Prostate gland (tissue), 2 donors: ENCODE data around the gene PHF12. TPM values are rescaled to one million over a fixed set of nuclear protein-coding genes. Genes with fewer than 3 reads are reported as not detected.

Experiments
- DNase-seq: peaks from one replicate; pipeline ENCODE4 v3.0.0-alpha.2; 2019; ENCODE audit warnings: low spot score
- H3K27ac ChIP-seq, 2 donors: fragments of 200-600 bp; sonication (generic); 2 replicates each; pipeline ENCODE4 v1.5.1; 2017 to 2019
- H3K27me3 ChIP-seq: fragments of 200-600 bp; sonication (generic); replicated peaks from 2 replicates; pipeline ENCODE4 v1.5.1; 2019; ENCODE audit not compliant: insufficient read depth
- H3K36me3 ChIP-seq, 2 donors: fragments of 200-600 bp; sonication (generic); 1 replicate in 1 of 2; 2 replicates in 1 of 2; pipeline versions ENCODE4 v1.5.1 to v1.8.1; 2017 to 2019
- H3K4me1 ChIP-seq: fragments of 200-600 bp; sonication (generic); replicated peaks from 2 replicates; pipeline ENCODE4 v1.5.1; 2019
- H3K4me3 ChIP-seq, 2 donors: fragments of 200-600 bp; sonication (generic); 2 replicates each; pipeline ENCODE4 v1.5.1; 2017 to 2019
- H3K9me3 ChIP-seq: fragments of 200-600 bp; sonication (generic); 2 replicates; pipeline ENCODE4 v1.5.1; 2017
- CTCF ChIP-seq, 4 experiments: fragments of 200-600 bp in 2 of 4; fragments of 450-650 bp in 2 of 4; sonication (generic) in 2 of 4; IDR thresholded peaks; 1 replicate in 3 of 4; 2 replicates in 1 of 4; pipeline ENCODE4 v1.5.1; 2016 to 2019; ENCODE audit warnings: antibody characterized with exemption in 4 of 4, mild to moderate bottlenecking in 2 of 4, moderate library complexity in 2 of 4
- POLR2A ChIP-seq: fragments of 450-650 bp; IDR thresholded peaks from one replicate; pipeline ENCODE4 v1.6.1; 2016; ENCODE audit warnings: antibody characterized with exemption, mild to moderate bottlenecking
- POLR2AphosphoS5 ChIP-seq: sonication (generic); formaldehyde crosslinking; IDR thresholded peaks from one replicate; pipeline ENCODE4 v1.6.1; 2017; ENCODE audit warnings: antibody characterized with exemption
- WGBS: methylation state at CpG from one replicate; pipeline ENCODE4 v1.1.5; 2018; 5-methylcytosine and 5-hydroxymethylcytosine counted together
- intact Hi-C: fragments of 100-400 bp; cut with DNase I; formaldehyde crosslinking; loops from one replicate; pipeline ENCODE4 v1.14.2; 2022
- total RNA-seq, 2 donors: library from RNA; depleted of rRNA; stranded (reverse); fragments of >200 nt; gene quantifications; one replicate each; pipeline ENCODE4 v1.1.0, GENCODE V29; 2016

Gene PHF12
- total RNA-seq, 2 donors from 2014 or later, result 74.9 to 112 TPM

GRCh38 chr17:28989028-28989427 lies 37.7 kb upstream of the PHF12 start:
- Histone ChIP-seq H3K36me3 (no peaks in the 10 kb centered on the region), H3K27ac (no peak overlapping the region), H3K4me3 (no peak overlapping the region), H3K4me1 (peaks cover 18% of the 10 kb centered on the region), H3K27me3 (no peaks in the 10 kb centered on the region), H3K9me3 (no peaks in the 10 kb centered on the region)
- intact Hi-C loops, result no loop called here
- DNase-seq, result no peak
- TF ChIP-seq POLR2A, result no peak
- TF ChIP-seq CTCF (IDR thresholded peaks at IDR 0.05), result no peak
- TF ChIP-seq POLR2AphosphoS5, result no peak

DNA sequence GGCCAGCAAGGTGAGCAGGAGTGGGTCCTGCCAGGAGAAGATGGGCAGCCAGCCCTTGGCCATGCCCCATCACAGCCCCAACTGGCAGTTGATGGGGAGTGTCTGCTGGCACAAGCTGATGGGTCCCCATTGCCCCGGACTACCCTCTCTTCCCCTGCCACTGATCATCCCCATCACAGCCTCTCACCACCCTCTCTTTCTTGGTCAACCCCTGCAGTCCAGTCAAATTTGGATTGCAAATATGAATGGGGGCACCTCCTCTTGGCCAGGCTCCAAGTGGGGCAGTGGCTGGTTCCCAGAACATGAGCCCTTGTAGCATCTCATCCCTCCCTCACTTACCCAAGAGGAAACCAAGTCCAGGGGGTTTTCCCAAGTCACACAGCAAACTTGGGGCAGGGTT lies 37.2 kb upstream of the PHF12 start:
- no peak for DNase-seq
- peaks cover 18% of the 10 kb centered on the region for H3K4me1 ChIP-seq
- H3K27ac ChIP-seq, result no peak overlapping the region
- no peaks in the 10 kb centered on the region for H3K36me3 ChIP-seq
- intact Hi-C loops, result no loop called here
- no peak for TF ChIP-seq CTCF (IDR thresholded peaks at IDR 0.05)
- TF ChIP-seq POLR2AphosphoS5, result no peak
- TF ChIP-seq POLR2A, result no peak
- no peak overlapping the region for H3K4me3 ChIP-seq
- no peaks in the 10 kb centered on the region for H3K27me3 ChIP-seq
- 83% methylated on average over 1 of the region's 1 CpG for WGBS
- no peaks in the 10 kb centered on the region for H3K9me3 ChIP-seq

DNA sequence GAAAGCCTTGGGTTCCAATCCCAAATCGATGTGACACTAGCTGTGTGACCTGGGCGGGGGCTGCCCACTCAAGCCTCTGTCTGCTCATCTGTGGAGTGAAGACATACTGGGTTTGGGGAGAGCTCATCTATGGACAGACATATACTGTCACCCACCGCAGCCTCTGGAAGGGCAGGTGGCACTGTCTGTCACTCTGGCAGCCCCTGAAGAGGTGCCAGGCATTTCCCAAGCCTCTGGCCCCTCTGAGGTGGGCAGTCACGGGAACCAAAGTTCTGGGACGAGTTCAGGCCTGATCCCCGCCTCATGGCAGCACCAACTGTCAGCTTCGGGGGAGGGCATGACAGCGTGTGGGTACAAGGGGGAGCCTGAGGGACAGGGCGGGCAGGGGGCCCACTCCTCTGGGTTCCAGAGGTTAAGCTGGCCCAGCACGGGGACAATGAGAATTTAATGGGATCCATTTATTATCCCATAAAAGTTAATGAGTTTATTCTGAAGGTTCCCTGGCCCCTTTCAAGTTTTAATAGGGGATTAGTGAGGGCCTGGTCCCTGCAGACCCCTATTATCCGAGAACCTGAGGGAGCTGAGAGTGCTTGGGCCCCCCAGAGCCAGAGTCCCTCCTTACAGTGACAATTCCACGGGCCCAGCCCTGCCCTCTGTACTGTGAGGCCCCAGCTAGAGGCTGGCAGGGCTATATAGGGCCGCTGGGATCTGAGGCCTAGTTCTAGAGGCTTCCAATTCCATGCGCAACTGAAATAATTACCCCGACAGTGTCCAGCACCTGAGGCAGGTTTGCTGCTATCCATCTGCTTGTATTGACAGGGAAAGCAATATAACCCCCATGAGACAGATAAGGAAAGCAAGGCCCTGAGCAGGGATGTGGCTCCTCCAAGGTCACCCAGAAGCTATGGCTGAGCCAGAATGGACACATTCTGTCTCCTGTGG lies 35.7 kb upstream of the PHF12 start:
- intact Hi-C loops, result no loop called here

DNA sequence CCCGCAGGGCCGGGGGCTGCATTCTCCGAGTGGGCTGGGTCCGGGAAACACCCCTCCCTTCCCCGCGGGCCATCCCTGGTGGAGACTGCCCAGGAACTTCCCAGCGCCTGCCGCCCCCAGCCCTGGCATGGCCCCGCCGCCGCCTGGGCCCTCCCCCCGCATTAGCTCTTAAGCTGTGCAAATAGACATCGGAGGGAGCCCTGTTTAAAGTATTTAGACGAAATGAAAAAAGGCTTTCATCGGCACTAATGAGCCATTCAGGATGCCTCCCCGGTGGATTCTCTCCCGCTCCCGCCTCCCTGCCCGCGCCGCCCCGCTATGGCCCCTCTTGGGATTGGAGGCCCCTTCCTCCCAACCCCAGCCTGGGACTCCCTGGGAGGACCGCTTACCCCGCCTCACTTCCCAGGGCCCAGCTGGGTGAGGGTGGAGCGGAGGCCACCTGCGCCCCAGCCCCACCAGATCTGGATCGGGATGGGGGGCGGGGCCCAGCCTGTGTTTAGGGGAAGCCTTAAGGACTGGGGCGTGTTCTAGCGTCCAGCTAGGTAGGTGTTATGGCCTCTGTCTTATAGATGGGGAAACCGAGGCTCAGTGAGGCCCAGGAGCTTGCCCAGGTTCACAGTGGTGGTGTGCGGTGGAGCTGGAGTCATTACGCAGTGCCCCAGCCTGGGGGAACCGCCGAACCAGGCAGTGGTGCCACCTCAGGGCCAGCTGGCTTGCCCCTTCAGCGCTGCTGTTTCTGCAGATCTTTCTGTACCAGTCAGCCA lies 34.8 kb upstream of the PHF12 start:
- Histone ChIP-seq H3K27ac (no peak overlapping the region), H3K4me3 (no peak overlapping the region), H3K9me3 (no peaks in the 10 kb centered on the region), H3K4me1 (peaks cover 18% of the 10 kb centered on the region), H3K36me3 (no peaks in the 10 kb centered on the region), H3K27me3 (no peaks in the 10 kb centered on the region)
- intact Hi-C loops, result no loop called here
- no peak for DNase-seq
- TF ChIP-seq POLR2AphosphoS5, result no peak
- no peak for TF ChIP-seq CTCF (IDR thresholded peaks at IDR 0.05)
- no peak for TF ChIP-seq POLR2A
- WGBS, result 26% methylated on average over 32 of the region's 36 CpGs

More for the DNA sequence above, 35.7 kb upstream of the PHF12 start:
- no peaks in the 10 kb centered on the region for H3K36me3 ChIP-seq
- TF ChIP-seq POLR2AphosphoS5 (no peak), CTCF (IDR thresholded peaks at IDR 0.05) (no peak), POLR2A (no peak)
- H3K27me3 ChIP-seq, result no peaks in the 10 kb centered on the region
- no peak for DNase-seq
- 32% methylated on average over 15 of the region's 15 CpGs for WGBS
- H3K4me3 ChIP-seq, result no peak overlapping the region
- peaks cover 18% of the 10 kb centered on the region for H3K4me1 ChIP-seq
- no peaks in the 10 kb centered on the region for H3K9me3 ChIP-seq
- no peak overlapping the region for H3K27ac ChIP-seq
